Pancreas (tissue), 8 donors: ENCODE measurements around the gene ZNF550. TPM values are rescaled to one million over a fixed set of nuclear protein-coding genes. Genes with fewer than 3 reads are reported as not detected.

ENCODE experiments used
- polyA plus RNA-seq, 2 donors: library from polyadenylated mRNA; stranded (reverse); fragments of 200-250 nt; gene quantifications; one replicate each; pipeline ENCODE4 v1.2.3, GENCODE V29; 2013
- total RNA-seq, 6 donors: library from RNA; stranded (reverse); fragmentation: NEBNext Ultra II Directional in 4 of 6; extraction: Animal tissue kit (Norgen Biotek cat#: 25700) in 4 of 6; gene quantifications; one replicate each; pipeline versions ENCODE4 v1.2.1 to v1.2.4, GENCODE V29; 2021 to 2023
- donor health status: healthy with polysubstance abuse.
- donor health status: DM: no; HTN: no; CAD: no; lungs with moderate emphysema.
- donor health status: DM: no; HTN: no; CAD: no.
- donor health status: Bipolar disorder and iron deficiency.
- donor health status: DM: yes; HTN: yes; CAD: no.
- donor health status: DM: no; HTN: no; CAD: no.
- donor health status: DM: no; HTN: no; CAD: no.
- donor health status: DM: yes; HTN: yes; CAD: no.

Gene ZNF550
- total and polyA plus RNA-seq, 8 donors: 2.1 to 6.8 (median 3.3) TPM

Other genes starting within 250 kb of the ZNF550 start
- gene ZNF543, start 239.4 kb downstream of the ZNF550 start, total RNA-seq: 1 to 10 TPM; 1.3 to 4.1 (median 1.5) TPM
- 1 to 10 TPM in 1 of 2 donors, under 1 TPM in 1; 0.76 to 1.4 TPM for gene ZNF543, start 239.4 kb downstream of the ZNF550 start, polyA plus RNA-seq
- 1 to 10 TPM; 1.9 to 4.6 (median 2.5) TPM for gene ZNF304, start 208.6 kb downstream of the ZNF550 start, total RNA-seq
- gene ZNF304, start 208.6 kb downstream of the ZNF550 start, polyA plus RNA-seq: 1 to 10 TPM; 1.1 to 3.3 TPM
- 1 to 10 TPM; 2.1 to 3.2 (median 2.5) TPM for gene TRAPPC2B, start 196.3 kb downstream of the ZNF550 start, total RNA-seq
- 10 to 100 TPM in 1 of 2 donors, 1 to 10 TPM in 1; 9.3 to 14.7 TPM for gene TRAPPC2B, start 196.3 kb downstream of the ZNF550 start, polyA plus RNA-seq
- 1 to 10 TPM in 5 of 6 donors, under 1 TPM in 1; 0.60 to 1.4 (median 1.1) TPM for gene ZNF547, start 196.3 kb downstream of the ZNF550 start, total RNA-seq
- gene ZNF547, start 196.3 kb downstream of the ZNF550 start, polyA plus RNA-seq: 1 to 10 TPM; 1.3 to 4.1 TPM
- 1 to 10 TPM; 3.5 to 8.7 (median 5.1) TPM for gene ZNF548, start 170.0 kb downstream of the ZNF550 start, total RNA-seq
- 1 to 10 TPM; 3.7 to 5.2 TPM for gene ZNF548, start 170.0 kb downstream of the ZNF550 start, polyA plus RNA-seq
- 1 to 10 TPM; 3.7 to 6.8 (median 4.7) TPM for gene ZNF17, start 148.7 kb downstream of the ZNF550 start, total RNA-seq
- 1 to 10 TPM; 2.3 to 2.7 TPM for gene ZNF17, start 148.7 kb downstream of the ZNF550 start, polyA plus RNA-seq
- gene ZNF749, start 124.5 kb downstream of the ZNF550 start, total RNA-seq: 1 to 10 TPM; 4.2 to 7.2 (median 5.2) TPM
- gene ZNF749, start 124.5 kb downstream of the ZNF550 start, polyA plus RNA-seq: 1 to 10 TPM; 2.1 to 4.5 TPM
- under 1 TPM; 0.12 to 0.32 (median 0.27) TPM for gene VN1R1, start 102.7 kb downstream of the ZNF550 start, total RNA-seq
- gene VN1R1, start 102.7 kb downstream of the ZNF550 start, polyA plus RNA-seq: under 1 TPM; 0.11 to 0.80 TPM
- 1 to 10 TPM; 2.3 to 8.9 (median 4.1) TPM for gene ZNF772, start 82.3 kb downstream of the ZNF550 start, total RNA-seq
- gene ZNF772, start 82.3 kb downstream of the ZNF550 start, polyA plus RNA-seq: 1 to 10 TPM; 1.3 to 2.0 TPM
- 1 to 10 TPM; 1.7 to 4.4 (median 3.0) TPM for gene ZNF419, start 72.1 kb downstream of the ZNF550 start, total RNA-seq
- gene ZNF419, start 72.1 kb downstream of the ZNF550 start, polyA plus RNA-seq: 1 to 10 TPM; 3.5 to 7.6 TPM
- gene ZNF773, start 59.9 kb downstream of the ZNF550 start, total RNA-seq: 1 to 10 TPM; 2.6 to 4.0 (median 3.2) TPM
- gene ZNF773, start 59.9 kb downstream of the ZNF550 start, polyA plus RNA-seq: 1 to 10 TPM in 1 of 2 donors, under 1 TPM in 1; 0.99 to 3.6 TPM
- gene ZNF549, start 32.5 kb downstream of the ZNF550 start, total RNA-seq: 1 to 10 TPM; 1.2 to 3.5 (median 1.9) TPM
- gene ZNF549, start 32.5 kb downstream of the ZNF550 start, polyA plus RNA-seq: 1 to 10 TPM; 1.5 to 2.9 TPM
- 1 to 10 TPM; 1.3 to 2.7 (median 1.9) TPM for gene ZNF416, start 19.0 kb upstream of the ZNF550 start, total RNA-seq
- gene ZNF416, start 19.0 kb upstream of the ZNF550 start, polyA plus RNA-seq: 1 to 10 TPM in 1 of 2 donors, under 1 TPM in 1; 0.91 to 1.9 TPM
- gene ZIK1, start 24.3 kb upstream of the ZNF550 start, total RNA-seq: 1 to 10 TPM in 4 of 6 donors, under 1 TPM in 2; 0.63 to 2.8 (median 1.0) TPM
- gene ZIK1, start 24.3 kb upstream of the ZNF550 start, polyA plus RNA-seq: 1 to 10 TPM in 1 of 2 donors, under 1 TPM in 1; 0.87 to 3.0 TPM
- 1 to 10 TPM in 3 of 6 donors, under 1 TPM in 3; 0.85 to 1.8 (median 1.1) TPM for gene ZNF530, start 40.0 kb upstream of the ZNF550 start, total RNA-seq
- 1 to 10 TPM in 1 of 2 donors, under 1 TPM in 1; 0.76 to 2.3 TPM for gene ZNF530, start 40.0 kb upstream of the ZNF550 start, polyA plus RNA-seq
- 1 to 10 TPM; 4.5 to 9.8 (median 5.8) TPM for gene ZNF134, start 54.4 kb upstream of the ZNF550 start, total RNA-seq
- gene ZNF134, start 54.4 kb upstream of the ZNF550 start, polyA plus RNA-seq: 1 to 10 TPM; 2.3 to 7.1 TPM
- 1 to 10 TPM; 2.1 to 8.6 (median 4.4) TPM for gene ZNF211, start 73.3 kb upstream of the ZNF550 start, total RNA-seq
- gene ZNF211, start 73.3 kb upstream of the ZNF550 start, polyA plus RNA-seq: 10 to 100 TPM in 1 of 2 donors, 1 to 10 TPM in 1; 6.0 to 14.3 TPM
- under 1 TPM in 1 of 6 donors, not detected in 5; 0.09 TPM for gene ZSCAN4, start 109.1 kb upstream of the ZNF550 start, total RNA-seq
- gene ZSCAN4, start 109.1 kb upstream of the ZNF550 start, polyA plus RNA-seq: under 1 TPM in 1 of 2 donors, not detected in 1; 0.05 TPM
- gene ZNF551, start 122.1 kb upstream of the ZNF550 start, total RNA-seq: 1 to 10 TPM; 2.2 to 3.2 (median 2.5) TPM
- gene ZNF551, start 122.1 kb upstream of the ZNF550 start, polyA plus RNA-seq: 1 to 10 TPM; 1.1 to 1.5 TPM
- 1 to 10 TPM; 1.5 to 4.6 (median 2.3) TPM for gene ZNF154, start 149.3 kb upstream of the ZNF550 start, total RNA-seq
- 1 to 10 TPM; 3.1 to 3.4 TPM for gene ZNF154, start 149.3 kb upstream of the ZNF550 start, polyA plus RNA-seq
- gene ZNF671, start 167.8 kb upstream of the ZNF550 start, total RNA-seq: 1 to 10 TPM; 1.7 to 5.8 (median 2.6) TPM
- 1 to 10 TPM; 3.5 to 8.3 TPM for gene ZNF671, start 167.8 kb upstream of the ZNF550 start, polyA plus RNA-seq
- 10 to 100 TPM in 1 of 6 donors, 1 to 10 TPM in 5; 2.9 to 10.8 (median 4.5) TPM for gene ZNF776, start 187.0 kb upstream of the ZNF550 start, total RNA-seq
- gene ZNF776, start 187.0 kb upstream of the ZNF550 start, polyA plus RNA-seq: 1 to 10 TPM; 2.9 to 6.3 TPM
- 10 to 100 TPM in 1 of 6 donors, 1 to 10 TPM in 5; 3.9 to 12.9 (median 5.3) TPM for gene ZNF586, start 209.8 kb upstream of the ZNF550 start, total RNA-seq
- 1 to 10 TPM; 3.0 to 4.3 TPM for gene ZNF586, start 209.8 kb upstream of the ZNF550 start, polyA plus RNA-seq